ENCODE data around the gene UBP1. TPM values are rescaled to one million over a fixed set of nuclear protein-coding genes. Genes with fewer than 3 reads are reported as not detected.
A peak's percentile ranks its signal among the peaks of the same experiment; 100 is the strongest.

Gene UBP1
- total RNA-seq, 4 donors from 2014 or later: 65.9 to 180 (median 86.1) TPM

DNA sequence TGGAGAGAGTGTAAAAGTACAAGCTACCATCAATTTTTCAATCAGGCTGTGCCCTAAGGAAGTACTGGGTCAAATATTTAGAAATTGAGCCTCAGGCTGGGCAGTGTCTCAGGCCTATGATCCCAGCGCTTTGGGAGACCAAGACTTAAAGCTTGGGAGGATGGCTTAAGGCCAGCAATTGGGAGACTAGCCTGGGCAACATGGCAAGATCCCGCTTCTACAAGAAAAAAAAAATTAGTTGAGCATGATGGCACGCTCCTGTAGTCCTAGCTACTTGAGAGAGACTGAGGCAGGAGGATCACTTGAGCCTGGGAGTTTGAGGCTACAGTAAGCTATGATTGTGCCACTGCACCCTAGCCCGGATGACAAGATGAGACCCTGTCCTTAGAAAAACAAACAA, 2.0 kb upstream of the UBP1 start:
- intact Hi-C loops (cut with DNase I; ENCODE audit: low total_unique reads) (no loop called here), in situ Hi-C loops (cut with MboI; ENCODE audit: low pct_ligation_motif_present in 1 of 4, low pct_unique_long_range_greater_than_20kb in 1 of 4, low sequenced_read_pairs in 3 of 4) (loop anchor here in 2 of 4 donors (25.0 kb wide), 1 partner anchor 345 kb away; the partner anchor contains the start of gene PDCD6IP (in 2 of the 2))

DNA sequence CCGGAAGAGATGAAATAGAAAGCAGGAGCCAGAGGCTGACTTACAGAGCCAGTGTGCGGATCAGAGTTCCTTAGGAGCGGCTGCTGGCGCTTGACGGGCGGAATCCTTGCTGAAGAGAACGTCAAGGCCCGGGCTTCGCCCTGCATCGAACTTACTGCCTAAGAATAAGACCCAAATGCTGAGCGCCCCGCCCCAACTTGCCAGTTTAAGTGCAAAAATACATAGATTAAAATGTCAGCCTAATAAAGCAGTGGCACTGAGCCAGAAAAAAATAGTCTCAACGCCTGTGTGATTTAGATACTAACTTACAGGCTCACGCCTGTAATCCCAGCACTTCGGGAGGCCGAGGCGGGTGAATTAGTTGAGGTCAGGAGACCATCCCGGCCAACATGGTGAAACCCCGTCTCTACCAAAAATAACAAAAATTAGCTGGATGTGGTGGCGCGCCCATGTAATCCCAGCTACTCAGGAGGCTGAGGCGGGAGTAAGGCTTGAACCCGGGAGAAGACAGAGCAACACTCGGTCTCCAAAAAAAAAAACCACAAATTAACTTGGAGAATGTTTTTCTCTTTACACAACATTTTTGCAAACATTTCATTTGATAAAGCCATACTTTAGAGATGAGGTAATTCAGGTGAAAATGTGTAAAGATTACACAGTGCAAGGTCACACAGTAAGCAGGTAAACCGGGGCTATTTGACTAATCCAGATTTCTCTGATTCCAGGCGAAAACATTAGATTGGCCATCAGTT, 1.2 kb upstream of the UBP1 start:
- H3K36me3 ChIP-seq: no peaks in the 10 kb centered on the region
- no peaks in the 10 kb centered on the region for H3K27me3 ChIP-seq
- in situ Hi-C loops (cut with MboI; ENCODE audit: low pct_ligation_motif_present in 1 of 4, low pct_unique_long_range_greater_than_20kb in 1 of 4, low sequenced_read_pairs in 3 of 4) (loop anchor here in 2 of 4 donors (25.0 kb wide), 1 partner anchor 346 kb away; the partner anchor contains the start of gene PDCD6IP (in 2 of the 2)), intact Hi-C loops (cut with DNase I; ENCODE audit: low total_unique reads) (no loop called here)
- WGBS, 2 donors (ENCODE audit: low coverage in 1 of 2): 20 to 44% methylated on average over 11 to 26 of the region's 26 CpGs
- TF ChIP-seq POLR2AphosphoS5 (IDR thresholded peaks at IDR 0.05) (no peak), POLR2A (IDR thresholded peaks at IDR 0.05) (peak; percentile 27)
- DNase-seq: peak; percentile 65
- H3K4me1 ChIP-seq: peaks cover 24 to 36% (median 30%) of the 10 kb centered on the region in 4 donors
- peak overlapping the region; percentile 32 to 83 (median 65) for H3K4me3 ChIP-seq
- H3K9me3 ChIP-seq: no peaks in the 10 kb centered on the region
- peak overlapping the region; percentile 98 to 99 (median 98) for H3K27ac ChIP-seq

More for the DNA sequence above, 2.0 kb upstream of the UBP1 start:
- Histone ChIP-seq H3K9me3 (no peaks in the 10 kb centered on the region), H3K27ac (peak overlapping the region; percentile 98 to 99 (median 98)), H3K4me1 (peaks cover 16 to 28% (median 24%) of the 10 kb centered on the region in 4 donors), H3K27me3 (no peaks in the 10 kb centered on the region), H3K36me3 (no peaks in the 10 kb centered on the region), H3K4me3 (no peak overlapping the region)
- 92 to 98% methylated on average over 4 of the region's 4 CpGs for WGBS, 2 donors (ENCODE audit: low coverage in 1 of 2)
- no peak for DNase-seq
- TF ChIP-seq EP300 (IDR thresholded peaks at IDR 0.05; ENCODE audit: low read depth): no peak
- no peak for TF ChIP-seq POLR2AphosphoS5 (IDR thresholded peaks at IDR 0.05)
- TF ChIP-seq CTCF (IDR thresholded peaks at IDR 0.05): no peak
- no peak for TF ChIP-seq POLR2A (IDR thresholded peaks at IDR 0.05)

- intact Hi-C loops (cut with DNase I; ENCODE audit: low total_unique reads): no loop called here
Observed at GRCh38 chr3:33439546-33440327, 468 bp downstream of the UBP1 start.

More at GRCh38 chr3:33439546-33440327, 468 bp downstream of the UBP1 start:
- in situ Hi-C loops (cut with MboI; ENCODE audit: low pct_ligation_motif_present in 1 of 4, low pct_unique_long_range_greater_than_20kb in 1 of 4, low sequenced_read_pairs in 3 of 4): loop anchor here in 2 of 4 donors (25.0 kb wide), 1 partner anchor 348 kb away; the partner anchor contains the start of gene PDCD6IP (in 2 of the 2)
- peak overlapping the region; percentile 98 to 99 (median 98) for H3K27ac ChIP-seq
- H3K9me3 ChIP-seq: no peaks in the 10 kb centered on the region
- H3K27me3 ChIP-seq: no peaks in the 10 kb centered on the region
- WGBS, 2 donors (ENCODE audit: low coverage in 1 of 2): 0% methylated on average over 4 of the region's 93 CpGs; no CpG with 5 or more reads in 1 of the 2 donors
- TF ChIP-seq POLR2AphosphoS5 (IDR thresholded peaks at IDR 0.05) (peak in 1 of 3 donors; percentile 57), CTCF (IDR thresholded peaks at IDR 0.05) (peak in 1 of 5 experiments; percentile 26), POLR2A (IDR thresholded peaks at IDR 0.05) (peak; percentile 60), EP300 (IDR thresholded peaks at IDR 0.05; ENCODE audit: low read depth) (no peak)
- peak overlapping the region; percentile 68 to 83 (median 78) for H3K4me3 ChIP-seq
- no peaks in the 10 kb centered on the region for H3K36me3 ChIP-seq
- peak; percentile 56 for DNase-seq
- peaks cover 24 to 53% (median 33%) of the 10 kb centered on the region in 4 donors for H3K4me1 ChIP-seq

Data from transverse colon (tissue), 4 donors.